22Rv1 (cell line): ENCODE measurements around the gene MGAT4B.

Source experiments
- ZFX ChIP-seq: fragments of 450-650 bp; IDR thresholded peaks from 2 replicates; pipeline ENCODE4 v1.6.1; 2017; ENCODE audit warnings: antibody characterized with exemption, borderline replicate concordance
- TF ChIP-seq, protein P1 (sequence below): fragments of 450-650 bp; IDR thresholded peaks from 2 replicates; pipeline ENCODE4 v1.5.1; 2017; ENCODE audit warnings: mild to moderate bottlenecking

DNA sequence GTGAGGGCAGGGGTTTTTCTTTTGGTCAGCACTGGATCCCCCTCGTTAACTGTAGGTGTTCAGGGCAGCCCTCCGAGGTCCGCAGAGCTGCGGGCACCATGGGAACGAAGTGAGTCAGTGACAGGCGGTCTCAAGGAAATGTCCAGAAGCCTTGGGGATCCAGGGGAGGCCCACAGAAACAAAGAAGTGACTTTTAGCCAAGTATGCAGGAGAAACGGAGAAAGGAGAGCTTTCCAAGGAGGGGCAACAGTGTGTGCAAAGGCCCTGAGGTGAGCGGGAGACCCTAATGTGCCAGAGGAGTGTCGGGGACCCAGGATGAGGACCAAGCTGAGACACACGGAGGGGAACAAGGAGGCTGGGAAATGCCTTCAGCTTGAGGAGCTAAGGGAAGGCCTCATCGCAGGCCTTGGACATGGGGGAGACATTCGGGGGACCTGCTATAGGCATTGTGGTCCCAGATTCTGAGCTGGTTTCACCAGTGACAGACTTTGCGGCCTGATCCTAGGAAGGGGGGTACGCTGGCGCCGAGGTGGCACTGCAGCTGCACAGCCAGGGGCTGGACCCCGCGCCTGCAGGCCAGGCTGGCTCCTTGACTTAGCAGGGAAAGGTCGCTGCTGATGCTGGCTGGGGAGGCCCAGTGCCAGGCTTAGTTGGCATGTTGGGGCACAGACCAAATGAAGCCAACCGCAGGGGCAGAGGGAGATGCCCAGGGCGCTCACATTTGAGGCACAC lies 9.6 kb downstream of the MGAT4B start:
- TF ChIP-seq, protein P1, sequence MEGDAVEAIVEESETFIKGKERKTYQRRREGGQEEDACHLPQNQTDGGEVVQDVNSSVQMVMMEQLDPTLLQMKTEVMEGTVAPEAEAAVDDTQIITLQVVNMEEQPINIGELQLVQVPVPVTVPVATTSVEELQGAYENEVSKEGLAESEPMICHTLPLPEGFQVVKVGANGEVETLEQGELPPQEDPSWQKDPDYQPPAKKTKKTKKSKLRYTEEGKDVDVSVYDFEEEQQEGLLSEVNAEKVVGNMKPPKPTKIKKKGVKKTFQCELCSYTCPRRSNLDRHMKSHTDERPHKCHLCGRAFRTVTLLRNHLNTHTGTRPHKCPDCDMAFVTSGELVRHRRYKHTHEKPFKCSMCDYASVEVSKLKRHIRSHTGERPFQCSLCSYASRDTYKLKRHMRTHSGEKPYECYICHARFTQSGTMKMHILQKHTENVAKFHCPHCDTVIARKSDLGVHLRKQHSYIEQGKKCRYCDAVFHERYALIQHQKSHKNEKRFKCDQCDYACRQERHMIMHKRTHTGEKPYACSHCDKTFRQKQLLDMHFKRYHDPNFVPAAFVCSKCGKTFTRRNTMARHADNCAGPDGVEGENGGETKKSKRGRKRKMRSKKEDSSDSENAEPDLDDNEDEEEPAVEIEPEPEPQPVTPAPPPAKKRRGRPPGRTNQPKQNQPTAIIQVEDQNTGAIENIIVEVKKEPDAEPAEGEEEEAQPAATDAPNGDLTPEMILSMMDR: no peak
- no peak for TF ChIP-seq ZFX
